ENCODE measurements around the gene RAPGEF1. TPM values are rescaled to one million over a fixed set of nuclear protein-coding genes. Genes with fewer than 3 reads are reported as not detected.

Gene RAPGEF1
- total RNA-seq, 4 donors from 2014 or later = 37.5 to 89.0 (median 62.8) TPM

DNA sequence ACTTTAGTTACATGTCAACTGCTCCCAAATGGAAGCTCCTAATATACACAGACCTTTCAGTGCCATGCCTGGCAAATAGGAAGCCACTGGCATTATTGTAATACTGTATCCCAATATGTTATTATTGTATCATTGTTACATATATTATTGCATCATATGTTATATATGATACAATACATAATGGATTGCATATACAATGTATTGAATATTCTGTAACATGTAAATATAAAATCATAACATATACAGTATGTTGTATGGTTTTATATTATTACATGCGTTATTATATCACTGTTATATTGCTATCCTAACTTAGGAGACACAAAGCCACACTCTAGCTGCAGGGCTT is 38.5 kb downstream of the RAPGEF1 start:
- TF ChIP-seq, protein P1, sequence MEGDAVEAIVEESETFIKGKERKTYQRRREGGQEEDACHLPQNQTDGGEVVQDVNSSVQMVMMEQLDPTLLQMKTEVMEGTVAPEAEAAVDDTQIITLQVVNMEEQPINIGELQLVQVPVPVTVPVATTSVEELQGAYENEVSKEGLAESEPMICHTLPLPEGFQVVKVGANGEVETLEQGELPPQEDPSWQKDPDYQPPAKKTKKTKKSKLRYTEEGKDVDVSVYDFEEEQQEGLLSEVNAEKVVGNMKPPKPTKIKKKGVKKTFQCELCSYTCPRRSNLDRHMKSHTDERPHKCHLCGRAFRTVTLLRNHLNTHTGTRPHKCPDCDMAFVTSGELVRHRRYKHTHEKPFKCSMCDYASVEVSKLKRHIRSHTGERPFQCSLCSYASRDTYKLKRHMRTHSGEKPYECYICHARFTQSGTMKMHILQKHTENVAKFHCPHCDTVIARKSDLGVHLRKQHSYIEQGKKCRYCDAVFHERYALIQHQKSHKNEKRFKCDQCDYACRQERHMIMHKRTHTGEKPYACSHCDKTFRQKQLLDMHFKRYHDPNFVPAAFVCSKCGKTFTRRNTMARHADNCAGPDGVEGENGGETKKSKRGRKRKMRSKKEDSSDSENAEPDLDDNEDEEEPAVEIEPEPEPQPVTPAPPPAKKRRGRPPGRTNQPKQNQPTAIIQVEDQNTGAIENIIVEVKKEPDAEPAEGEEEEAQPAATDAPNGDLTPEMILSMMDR (IDR thresholded peaks at IDR 0.05) = no peak
- no peak for ATAC-seq (ENCODE audit: low FRiP score)
- DNase-seq (ENCODE audit: low spot score) = no peak

DNA sequence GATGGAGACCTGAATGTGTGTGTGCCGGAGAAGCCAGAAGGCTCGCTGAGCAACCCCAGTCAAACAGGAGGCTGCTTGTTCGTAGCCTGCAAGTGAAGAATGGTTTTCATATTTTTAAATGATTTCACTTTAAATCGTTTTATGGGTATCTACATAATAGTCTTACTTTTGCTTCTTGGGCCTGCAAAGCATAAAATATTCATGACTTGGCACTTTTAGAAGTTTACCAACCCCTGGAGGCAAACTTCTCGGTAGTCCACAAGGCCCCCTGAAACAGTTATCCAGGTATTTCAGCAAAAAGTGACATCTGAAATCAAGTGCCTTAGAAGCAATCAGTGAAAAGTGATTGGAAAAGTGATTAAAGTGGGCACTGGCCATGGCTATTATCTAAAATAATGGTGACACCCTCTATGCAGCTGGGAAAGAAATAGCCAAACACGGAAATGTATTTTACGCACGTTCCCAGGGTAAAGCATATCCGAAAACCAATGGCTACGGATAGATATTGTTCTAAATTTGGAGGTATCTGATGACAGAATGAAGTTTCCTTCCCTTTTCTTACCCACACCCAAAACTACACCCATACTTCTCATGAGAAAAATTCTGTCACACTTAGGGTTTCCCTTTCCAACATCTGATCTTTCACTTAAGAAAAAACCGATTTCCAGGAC is 39.0 kb downstream of the RAPGEF1 start:
- ATAC-seq (ENCODE audit: low FRiP score) = no peak
- DNase-seq (ENCODE audit: low spot score) = no peak
- TF ChIP-seq, protein P1 (IDR thresholded peaks at IDR 0.05) = no peak

DNA sequence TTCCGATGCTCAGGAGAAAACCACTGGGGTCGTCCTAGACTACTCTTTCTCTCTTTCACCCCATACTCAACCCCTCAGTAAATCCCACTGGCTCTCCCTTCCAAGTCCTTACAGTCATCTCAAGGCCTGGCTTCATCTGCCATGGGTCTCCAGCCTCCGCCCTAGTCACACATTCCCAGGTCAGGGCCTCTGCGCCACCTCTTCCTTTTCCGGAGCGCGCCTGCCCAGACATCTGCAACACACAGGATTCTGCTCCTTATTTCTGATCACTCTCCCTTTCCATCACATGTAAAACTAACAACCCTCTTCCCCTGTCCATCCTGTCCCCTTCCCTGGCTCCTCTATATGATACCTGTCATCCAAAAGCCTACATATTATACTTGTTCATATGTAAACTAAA is 39.8 kb downstream of the RAPGEF1 start:
- no peak for ATAC-seq (ENCODE audit: low FRiP score)
- no peak for DNase-seq (ENCODE audit: low spot score)
- TF ChIP-seq, protein P1 (IDR thresholded peaks at IDR 0.05) = no peak

DNA sequence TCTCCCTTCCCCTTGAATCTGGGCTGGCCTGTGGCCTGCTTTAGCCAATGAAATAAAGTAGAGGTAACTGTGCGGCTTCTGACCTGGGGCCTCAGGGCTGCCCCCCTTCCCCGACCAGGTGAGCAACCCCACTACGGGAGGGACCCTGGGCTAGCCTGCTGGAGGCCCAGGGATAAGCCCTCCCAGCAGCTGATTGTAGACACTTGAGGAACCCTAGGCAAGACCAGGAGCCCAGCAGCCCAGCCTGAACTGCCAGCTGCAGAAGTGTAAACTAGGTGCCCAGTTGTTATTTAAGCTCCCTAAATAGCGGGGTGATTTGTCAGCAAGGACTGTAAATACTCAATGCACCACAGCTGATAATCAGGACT is 41.3 kb downstream of the RAPGEF1 start:
- TF ChIP-seq, protein P1 (IDR thresholded peaks at IDR 0.05) = no peak
- no peak for DNase-seq (ENCODE audit: low spot score)
- no peak for ATAC-seq (ENCODE audit: low FRiP score)

DNA sequence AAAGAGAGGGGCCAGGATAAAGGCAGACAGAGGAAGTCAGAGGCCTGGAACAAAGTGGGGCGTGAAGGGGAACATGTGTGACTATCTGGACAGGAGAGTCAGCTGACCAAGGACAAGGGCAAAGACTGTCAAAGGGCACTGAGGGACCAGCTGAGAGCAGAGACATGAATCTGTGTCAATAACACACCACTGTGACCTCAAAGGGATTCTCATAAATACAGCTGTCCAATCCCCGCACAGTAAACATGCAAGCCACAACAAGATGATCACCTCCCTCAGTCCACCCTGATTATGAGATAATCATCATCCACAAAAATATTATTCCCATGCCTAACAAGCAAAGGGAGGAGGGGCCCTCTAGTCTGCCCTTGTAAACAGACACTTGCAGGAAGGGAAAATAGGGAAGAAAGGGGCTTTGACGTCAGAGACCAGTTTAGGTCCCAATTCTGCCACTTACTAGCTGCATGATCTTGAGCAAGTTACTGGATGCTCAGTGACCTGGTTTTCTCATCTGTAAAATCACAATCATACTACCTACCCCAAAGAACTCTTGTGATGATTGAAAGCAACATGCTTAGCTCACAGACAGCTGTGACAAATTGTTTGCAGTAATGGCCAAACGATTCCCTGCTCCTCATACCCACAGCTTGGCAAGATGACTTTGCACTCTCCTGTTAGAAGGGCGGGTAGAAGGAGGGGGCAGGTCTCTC is 41.8 kb downstream of the RAPGEF1 start:
- TF ChIP-seq, protein P1 (IDR thresholded peaks at IDR 0.05) = no peak
- DNase-seq (ENCODE audit: low spot score) (no peak), ATAC-seq (ENCODE audit: low FRiP score) (no peak)

DNA sequence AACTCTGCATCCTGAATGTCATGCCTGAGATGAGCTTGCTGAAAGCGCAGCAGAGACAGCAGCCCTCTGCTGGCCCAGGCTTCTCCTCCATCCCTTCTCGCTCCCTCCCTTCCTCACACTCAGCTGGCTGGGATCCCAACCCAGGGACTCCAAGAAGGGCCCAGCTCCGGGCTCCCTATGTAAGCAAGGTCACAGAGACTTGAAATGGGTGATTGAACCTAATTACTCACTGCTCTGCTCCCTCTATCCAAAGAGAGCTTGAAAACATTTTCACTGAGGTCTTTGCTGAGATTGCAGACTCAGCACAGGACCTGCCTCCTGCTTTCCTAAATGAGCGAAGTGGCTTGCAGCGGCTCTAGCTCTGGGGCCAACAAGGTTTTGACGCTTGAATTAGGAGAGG is 42.8 kb downstream of the RAPGEF1 start:
- no peak for DNase-seq (ENCODE audit: low spot score)
- ATAC-seq (ENCODE audit: low FRiP score) = no peak

More for the DNA sequence above, 42.8 kb downstream of the RAPGEF1 start:
- TF ChIP-seq, protein P1 (IDR thresholded peaks at IDR 0.05) = no peak
